ENCODE measurements around the gene PMFBP1.

DNA sequence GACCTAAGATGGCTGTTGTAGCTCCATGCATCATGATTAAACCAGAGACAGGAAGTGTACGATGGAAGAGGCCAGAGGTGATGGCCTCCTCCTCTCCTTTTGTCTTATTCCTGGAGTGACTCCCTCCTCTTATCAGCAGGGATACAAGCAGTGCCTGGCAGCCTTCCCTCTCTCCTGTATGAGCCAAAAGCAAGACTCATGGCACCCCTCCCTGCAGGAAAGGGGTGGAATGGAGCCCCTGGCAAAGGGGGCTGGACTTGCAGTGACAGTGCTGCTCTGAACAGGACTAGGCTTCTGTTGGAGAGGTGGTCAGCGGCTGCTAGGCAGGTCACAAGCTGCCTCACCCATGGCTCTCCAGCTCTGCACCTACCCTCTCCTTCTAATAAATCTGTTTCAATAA, 87.0 kb downstream of the PMFBP1 start:
- TF ChIP-seq POLR2A (IDR thresholded peaks at IDR 0.05) = no peak
- TF ChIP-seq, protein P1, sequence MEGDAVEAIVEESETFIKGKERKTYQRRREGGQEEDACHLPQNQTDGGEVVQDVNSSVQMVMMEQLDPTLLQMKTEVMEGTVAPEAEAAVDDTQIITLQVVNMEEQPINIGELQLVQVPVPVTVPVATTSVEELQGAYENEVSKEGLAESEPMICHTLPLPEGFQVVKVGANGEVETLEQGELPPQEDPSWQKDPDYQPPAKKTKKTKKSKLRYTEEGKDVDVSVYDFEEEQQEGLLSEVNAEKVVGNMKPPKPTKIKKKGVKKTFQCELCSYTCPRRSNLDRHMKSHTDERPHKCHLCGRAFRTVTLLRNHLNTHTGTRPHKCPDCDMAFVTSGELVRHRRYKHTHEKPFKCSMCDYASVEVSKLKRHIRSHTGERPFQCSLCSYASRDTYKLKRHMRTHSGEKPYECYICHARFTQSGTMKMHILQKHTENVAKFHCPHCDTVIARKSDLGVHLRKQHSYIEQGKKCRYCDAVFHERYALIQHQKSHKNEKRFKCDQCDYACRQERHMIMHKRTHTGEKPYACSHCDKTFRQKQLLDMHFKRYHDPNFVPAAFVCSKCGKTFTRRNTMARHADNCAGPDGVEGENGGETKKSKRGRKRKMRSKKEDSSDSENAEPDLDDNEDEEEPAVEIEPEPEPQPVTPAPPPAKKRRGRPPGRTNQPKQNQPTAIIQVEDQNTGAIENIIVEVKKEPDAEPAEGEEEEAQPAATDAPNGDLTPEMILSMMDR (IDR thresholded peaks at IDR 0.05) = no peak

Measured in tibial nerve (tissue), 3 donors.